ENCODE results near the gene NDC1.

Gene NDC1

GRCh38 chr1:53792806-53793205 lies 45.3 kb downstream of the NDC1 start:
- TF ChIP-seq CTCF (conservative IDR thresholded peaks at IDR 0.05; ENCODE audit: low read depth, low read length), result no peak
- DNase-seq (ENCODE audit: low read depth), result no peak
- H3K4me3 ChIP-seq (ENCODE audit: low read length), result no peak overlapping the region

- H3K4me3 ChIP-seq (ENCODE audit: low read length), result no peak overlapping the region
- no peak for DNase-seq (ENCODE audit: low read depth)
- TF ChIP-seq CTCF (conservative IDR thresholded peaks at IDR 0.05; ENCODE audit: low read depth, low read length), result no peak
Measured at GRCh38 chr1:53787655-53788054, 50.4 kb downstream of the NDC1 start.

- DNase-seq (ENCODE audit: low read depth), result no peak
- no peak for TF ChIP-seq CTCF (conservative IDR thresholded peaks at IDR 0.05; ENCODE audit: low read depth, low read length)
- H3K4me3 ChIP-seq (ENCODE audit: low read length), result no peak overlapping the region
Measured at GRCh38 chr1:53783056-53783455, 55.0 kb downstream of the NDC1 start.

- no peak for DNase-seq (ENCODE audit: low read depth)
- no peak for TF ChIP-seq CTCF (conservative IDR thresholded peaks at IDR 0.05; ENCODE audit: low read depth, low read length)
- H3K4me3 ChIP-seq (ENCODE audit: low read length), result no peak overlapping the region
Measured at GRCh38 chr1:53781654-53782053, 56.4 kb downstream of the NDC1 start.

GRCh38 chr1:53777272-53777671 lies 60.8 kb downstream of the NDC1 start:
- H3K4me3 ChIP-seq (ENCODE audit: low read length), result no peak overlapping the region
- TF ChIP-seq CTCF (conservative IDR thresholded peaks at IDR 0.05; ENCODE audit: low read depth, low read length), result no peak

GRCh38 chr1:53771648-53772047 lies 66.4 kb downstream of the NDC1 start:
- no peak for TF ChIP-seq CTCF (conservative IDR thresholded peaks at IDR 0.05; ENCODE audit: low read depth, low read length)
- no peak overlapping the region for H3K4me3 ChIP-seq (ENCODE audit: low read length)
- no peak for DNase-seq (ENCODE audit: low read depth)

More at GRCh38 chr1:53777272-53777671, 60.8 kb downstream of the NDC1 start:
- DNase-seq (ENCODE audit: low read depth), result no peak

GRCh38 chr1:53769780-53770179 lies 68.3 kb downstream of the NDC1 start:
- TF ChIP-seq CTCF (conservative IDR thresholded peaks at IDR 0.05; ENCODE audit: low read depth, low read length), result no peak
- DNase-seq (ENCODE audit: low read depth), result no peak

More at GRCh38 chr1:53769780-53770179, 68.3 kb downstream of the NDC1 start:
- H3K4me3 ChIP-seq (ENCODE audit: low read length), result no peak overlapping the region
